Measurements from ENCODE around the gene RPTOR.

- no peak for TF ChIP-seq ZFP3 (CRISPR knock-in tag; IDR thresholded peaks at IDR 0.05)
- no peak for TF ChIP-seq POU6F1 (CRISPR knock-in tag; IDR thresholded peaks at IDR 0.05; ENCODE audit: borderline replicate concordance, low read depth)
- no peak for TF ChIP-seq ZNF565 (CRISPR knock-in tag; conservative IDR thresholded peaks at IDR 0.05; ENCODE audit: low read depth)
- no peak for TF ChIP-seq ARNTL (CRISPR knock-in tag; IDR thresholded peaks at IDR 0.05; ENCODE audit: borderline replicate concordance, low read depth)
- no peak for TF ChIP-seq ISL1 (CRISPR knock-in tag; IDR thresholded peaks at IDR 0.05)
- TF ChIP-seq PATZ1 (CRISPR knock-in tag; IDR thresholded peaks at IDR 0.05; ENCODE audit: borderline replicate concordance): no peak
- no peak for TF ChIP-seq SNAI2 (CRISPR knock-in tag; IDR thresholded peaks at IDR 0.05)
- TF ChIP-seq ZC3H10 (CRISPR knock-in tag; IDR thresholded peaks at IDR 0.05): no peak
- no peak for TF ChIP-seq ZFP30 (CRISPR knock-in tag; IDR thresholded peaks at IDR 0.05)
- no peak for TF ChIP-seq ZNF70 (CRISPR knock-in tag; IDR thresholded peaks at IDR 0.05)
Observed at GRCh38 chr17:80832266-80832676, 287.6 kb downstream of the RPTOR start.

Data from SK-N-SH treated with all-trans-retinoic acid at 6 μM for 48 hours (cell line).